NCI-H2029 (cell line): ENCODE measurements around the gene FAHD2B.
"Not testable (repeated sequence)": the region's sequence is repeated elsewhere in the genome, so short reads cannot be mapped to it uniquely, and the experiment has no call there.

Experiments
- DNase-seq: peaks from one replicate; lab custom pipeline; 2025; lab: John Stamatoyannopoulos, UW

The FAHD2B gene, protein sequence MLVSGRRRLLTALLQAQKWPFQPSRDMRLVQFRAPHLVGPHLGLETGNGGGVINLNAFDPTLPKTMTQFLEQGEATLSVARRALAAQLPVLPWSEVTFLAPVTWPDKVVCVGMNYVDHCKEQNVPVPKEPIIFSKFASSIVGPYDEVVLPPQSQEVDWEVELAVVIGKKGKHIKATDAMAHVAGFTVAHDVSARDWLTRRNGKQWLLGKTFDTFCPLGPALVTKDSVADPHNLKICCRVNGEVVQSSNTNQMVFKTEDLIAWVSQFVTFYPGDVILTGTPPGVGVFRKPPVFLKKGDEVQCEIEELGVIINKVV

GRCh38 chr2:97094772-97095611 lies at the start of gene FAHD2B:
TSS of gene FAHD2B (minus strand) at chr2:97094882. CDS start at chr2:97091706, 3,176 bp downstream.
- DNase-seq, result not testable (repeated sequence)

- not testable (repeated sequence) for DNase-seq
Observed at GRCh38 chr2:97144016-97144415, 49.3 kb upstream of the FAHD2B start.

DNA sequence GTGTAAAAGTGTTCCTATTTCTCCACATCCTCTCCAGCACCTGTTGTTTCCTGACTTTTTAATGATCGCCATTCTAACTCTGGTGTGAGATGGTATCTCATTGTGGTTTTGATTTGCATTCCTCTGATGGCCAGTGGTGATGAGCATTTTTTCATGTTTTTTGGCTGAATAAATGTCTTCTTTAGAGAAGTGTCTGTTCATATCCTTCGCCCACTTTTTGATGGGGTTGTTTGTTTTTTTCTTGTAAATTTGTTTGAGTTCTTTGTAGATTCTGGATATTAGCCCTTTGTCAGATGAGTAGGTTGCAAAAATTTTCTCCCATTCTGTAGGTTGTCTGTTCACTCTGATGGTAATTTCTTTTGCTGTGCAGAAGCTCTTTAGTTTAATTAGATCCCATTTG lies 34.4 kb upstream of the FAHD2B start:
- DNase-seq, result not testable (repeated sequence)

DNA sequence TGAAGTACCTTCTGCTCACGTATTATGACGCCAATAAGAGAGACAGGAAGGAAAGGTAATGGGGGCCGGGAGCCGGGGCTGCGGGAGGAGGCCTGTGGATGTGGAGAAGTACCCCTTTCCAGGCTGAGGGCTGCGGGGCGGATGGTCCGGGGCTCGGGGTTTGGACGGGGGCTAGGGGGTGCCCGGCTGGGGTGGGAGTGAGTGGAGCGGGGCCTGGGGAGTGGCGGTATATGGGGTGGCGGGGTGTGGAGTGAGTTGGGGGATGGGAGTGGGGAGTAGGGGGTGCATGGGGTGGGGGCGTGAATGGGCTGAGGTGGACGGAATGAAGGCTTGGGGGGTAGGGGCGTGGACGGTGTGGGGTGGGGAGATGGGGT lies 19.2 kb upstream of the FAHD2B start:
- DNase-seq, result not testable (repeated sequence)

- DNase-seq, result not testable (repeated sequence)
Observed at GRCh38 chr2:97113050-97113881, 18.6 kb upstream of the FAHD2B start, which contains the start of gene ANKRD36. TSS of gene ANKRD36 (plus strand) at chr2:97113153. CDS start at chr2:97113740, 587 bp downstream.

- not testable (repeated sequence) for DNase-seq
Observed at GRCh38 chr2:97112320-97113049, 17.8 kb upstream of the FAHD2B start.

DNA sequence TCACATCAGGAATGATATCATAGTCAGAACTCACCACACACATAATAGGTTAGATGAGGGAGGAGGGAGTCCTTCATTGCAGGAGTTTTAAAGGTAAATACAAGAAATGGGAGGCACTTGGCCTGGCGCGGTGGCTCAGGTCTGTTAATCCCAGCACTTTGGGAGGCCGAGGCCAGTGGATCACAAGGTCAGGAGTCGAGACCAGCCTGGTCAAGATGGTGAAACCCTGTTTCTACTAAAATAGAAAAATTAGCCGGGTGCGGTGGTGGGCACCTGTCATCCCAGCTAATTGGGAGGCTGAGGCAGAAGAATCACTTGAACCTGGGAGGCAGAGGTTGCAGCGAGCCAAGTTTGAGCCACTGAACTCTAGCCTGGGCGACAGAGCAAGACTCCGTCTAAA lies 16.6 kb upstream of the FAHD2B start:
- not testable (repeated sequence) for DNase-seq

DNA sequence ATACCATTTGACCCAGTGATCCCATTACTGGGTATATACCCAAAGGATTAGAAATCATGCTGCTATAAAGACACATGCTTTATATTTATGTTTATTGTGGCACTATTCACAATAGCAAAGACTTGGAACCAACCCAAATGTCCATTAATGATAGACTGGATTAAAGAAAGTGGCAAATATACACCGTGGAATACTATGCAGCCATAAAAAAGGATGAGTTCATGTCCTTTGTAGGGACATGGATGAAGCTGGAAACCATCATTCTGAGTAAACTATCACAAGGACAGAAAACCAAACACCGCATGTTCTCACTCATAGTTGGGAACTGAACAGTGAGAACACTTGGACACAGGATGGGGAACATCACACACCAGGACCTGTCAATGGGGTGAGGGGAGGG lies 12.2 kb upstream of the FAHD2B start:
- DNase-seq, result not testable (repeated sequence)

GRCh38 chr2:97098786-97099372 lies 4.2 kb upstream of the FAHD2B start:
- DNase-seq, result not testable (repeated sequence)

DNA sequence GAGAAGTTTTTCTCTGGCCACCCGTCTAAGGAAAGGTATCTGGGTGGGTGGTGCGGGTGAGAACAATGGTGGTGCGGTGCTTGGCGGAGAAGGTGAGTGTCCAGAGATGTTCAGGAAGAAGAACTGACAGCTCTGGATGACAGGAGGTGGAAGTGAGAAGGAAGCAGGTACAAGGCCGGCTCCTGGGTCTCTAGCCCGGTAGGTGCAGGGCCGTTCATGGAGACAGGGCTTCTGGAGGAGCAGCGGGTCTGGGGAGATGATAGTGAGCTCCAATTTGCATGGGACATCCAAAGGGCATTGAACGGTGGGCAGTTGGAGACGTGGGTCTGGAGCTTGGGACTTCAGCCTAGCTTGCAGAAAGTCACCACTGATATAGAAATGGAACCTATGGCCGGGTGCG lies 979 bp upstream of the FAHD2B start:
- no peak for DNase-seq

GRCh38 chr2:97093983-97094771 lies 505 bp downstream of the FAHD2B start:
- not testable (repeated sequence) for DNase-seq

DNA sequence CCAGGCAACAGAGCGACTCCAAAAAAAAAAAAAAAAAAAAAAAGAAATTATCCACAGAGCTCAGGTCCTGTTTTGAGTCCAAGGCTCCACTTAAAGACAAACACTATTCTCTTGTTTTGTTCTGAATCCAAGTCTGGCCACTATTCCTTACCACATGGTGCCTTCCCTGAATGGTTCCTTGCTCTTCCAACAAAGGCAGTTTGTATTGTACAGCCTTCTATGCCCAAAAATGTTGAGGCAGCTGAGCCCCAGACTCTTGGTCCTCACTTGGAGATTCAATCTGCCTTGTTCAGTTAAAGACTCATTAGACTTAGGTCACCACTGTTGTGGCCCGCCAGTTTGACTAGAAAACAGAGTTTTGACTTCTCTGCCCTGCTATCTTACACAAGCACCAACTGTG lies 1.7 kb downstream of the FAHD2B start:
- not testable (repeated sequence) for DNase-seq

DNA sequence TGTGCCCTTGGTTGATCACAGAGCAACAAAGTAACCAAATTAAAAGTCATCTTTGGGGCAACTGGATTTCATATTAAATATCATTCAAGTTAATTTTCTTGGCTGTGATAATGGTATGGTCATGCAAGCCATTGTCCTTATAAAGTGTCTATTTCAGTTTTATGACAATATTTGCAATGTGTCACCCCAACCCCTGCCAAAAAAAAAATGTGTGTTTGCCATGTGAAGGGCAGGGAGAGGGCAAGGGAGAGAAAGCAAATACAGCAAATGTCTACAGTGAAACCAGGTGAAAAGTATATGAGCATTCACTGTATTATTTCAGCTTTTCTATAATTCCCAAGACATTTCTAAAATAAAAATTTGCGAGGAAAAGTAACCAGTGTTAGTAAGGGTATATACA lies 6.0 kb downstream of the FAHD2B start:
- DNase-seq, result not testable (repeated sequence)

GRCh38 chr2:97085093-97085492 lies 9.6 kb downstream of the FAHD2B start:
- not testable (repeated sequence) for DNase-seq

DNA sequence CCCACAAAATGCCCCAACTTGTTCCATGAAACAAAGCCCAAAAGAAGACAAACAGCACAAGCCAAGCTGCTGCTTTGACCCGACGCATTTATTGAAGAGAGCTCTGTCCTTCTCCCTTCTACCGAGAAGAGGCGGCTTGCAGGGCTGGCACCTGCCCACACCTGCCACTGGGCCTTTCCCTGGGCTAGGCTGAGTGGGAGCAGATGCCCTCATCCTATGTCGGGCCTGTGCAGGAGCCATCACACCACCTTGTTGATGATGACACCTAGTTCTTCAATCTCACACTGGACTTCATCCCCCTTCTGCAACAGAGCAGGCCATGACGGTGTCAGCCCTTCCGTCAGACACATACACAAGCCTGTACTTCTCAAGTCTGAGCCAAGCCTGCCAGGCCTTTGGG lies 11.2 kb downstream of the FAHD2B start:
- not testable (repeated sequence) for DNase-seq

DNA sequence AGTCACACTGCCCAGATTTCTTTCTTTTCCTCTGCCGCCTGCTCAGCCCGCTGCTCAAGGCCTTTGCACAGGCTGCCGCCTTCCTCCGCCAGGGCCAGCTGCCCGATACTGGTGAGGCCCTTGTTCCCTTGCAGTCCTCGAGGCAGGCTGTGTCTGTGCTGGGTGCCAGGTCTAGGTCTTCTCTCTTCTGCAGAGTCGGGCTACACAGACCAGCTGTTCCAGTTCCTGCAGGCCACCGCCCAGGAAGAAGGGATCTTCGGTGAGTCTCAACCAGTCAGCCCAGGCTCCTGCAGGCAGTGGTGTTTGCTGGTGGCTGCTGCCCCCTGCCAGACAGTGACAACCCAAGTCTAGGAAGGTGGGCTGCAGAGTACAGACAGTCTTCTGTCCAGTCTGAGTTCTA lies 12.5 kb downstream of the FAHD2B start:
- DNase-seq, result not testable (repeated sequence)

DNA sequence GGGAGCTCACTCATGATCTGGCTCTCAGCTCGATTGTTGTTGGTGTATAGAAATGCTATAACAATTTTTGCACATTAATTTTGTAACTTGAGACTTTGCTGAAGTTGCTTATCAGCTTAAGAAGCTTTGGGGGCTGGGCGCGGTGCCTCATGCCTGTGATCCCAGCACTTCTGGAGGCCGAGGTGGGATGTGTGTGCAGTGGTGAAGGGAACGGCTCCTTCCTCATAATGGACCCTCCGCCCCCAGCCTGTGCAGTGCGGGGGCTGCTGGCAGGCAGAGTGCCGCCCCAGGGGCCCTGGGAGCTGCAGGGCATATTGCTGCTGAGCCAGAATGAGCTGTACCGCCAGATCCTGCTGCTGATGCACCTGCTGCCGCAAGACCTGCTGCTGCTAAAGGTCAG lies 13.8 kb downstream of the FAHD2B start:
- DNase-seq, result not testable (repeated sequence)

DNA sequence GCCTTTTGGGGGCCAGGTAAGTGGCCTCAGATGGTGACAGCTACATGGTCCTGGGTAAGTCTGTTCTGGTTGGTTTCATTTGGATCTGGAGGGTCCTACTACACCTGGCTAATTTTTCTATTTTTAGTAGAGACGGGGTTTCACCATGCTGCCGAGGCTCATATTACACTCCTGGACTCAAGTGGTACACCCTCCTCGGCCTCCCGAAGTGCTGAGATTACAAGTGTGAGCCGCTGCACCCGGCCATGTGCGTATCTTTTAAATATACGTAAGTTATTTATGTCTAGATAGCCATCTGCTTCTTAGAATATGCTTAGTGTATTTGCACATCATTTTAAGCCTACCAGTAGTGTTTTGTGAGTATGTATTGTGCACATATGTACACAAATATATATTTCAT lies 17.5 kb downstream of the FAHD2B start:
- not testable (repeated sequence) for DNase-seq

- DNase-seq, result not testable (repeated sequence)
Observed at GRCh38 chr2:97070915-97071314, 23.8 kb downstream of the FAHD2B start.

DNA sequence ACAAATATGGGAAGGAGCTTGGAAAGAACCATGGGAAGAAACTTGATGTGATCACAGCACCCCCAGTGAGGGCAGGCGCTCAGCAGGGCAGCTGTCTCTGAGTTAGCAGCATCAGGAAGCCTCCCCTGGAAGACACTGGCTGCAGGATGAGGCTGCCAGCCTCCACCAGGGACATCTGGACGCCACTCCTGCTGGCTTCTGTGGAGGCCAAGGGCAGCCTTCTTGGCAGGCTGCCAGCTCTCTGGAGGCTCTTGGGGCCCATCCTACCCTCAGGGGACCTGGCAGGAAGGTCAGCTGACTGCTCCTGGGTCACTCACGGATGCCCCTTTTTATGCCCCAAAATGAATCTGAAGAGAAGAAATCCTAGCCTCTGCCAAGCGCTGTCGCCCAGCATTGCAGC lies 26.0 kb downstream of the FAHD2B start:
- not testable (repeated sequence) for DNase-seq
